ENCODE data around the gene WDR64. TPM values are rescaled to one million over a fixed set of nuclear protein-coding genes. Genes with fewer than 3 reads are reported as not detected.
"Not testable (repeated sequence)": the region's sequence is repeated elsewhere in the genome, so short reads cannot be mapped to it uniquely, and the experiment has no call there.

Gene WDR64
- total RNA-seq, 2 donors from 2014 or later: 0.12 TPM; not detected in 1

GRCh38 chr1:241782396-241782795, 130.3 kb downstream of the WDR64 start:
- no peak overlapping the region for H3K4me3 Mint-ChIP-seq
- H3K27ac Mint-ChIP-seq: no peak overlapping the region
- H3K36me3 Mint-ChIP-seq (ENCODE audit: insufficient read depth in 2 of 2): no peaks in the 10 kb centered on the region
- ATAC-seq (replicated peaks in 1 of 2): no peak
- no peaks in the 10 kb centered on the region for H3K27me3 Mint-ChIP-seq (ENCODE audit: low read depth)
- no peak for DNase-seq
- H3K9me3 Mint-ChIP-seq: no peaks in the 10 kb centered on the region
- H3K4me1 Mint-ChIP-seq (ENCODE audit: low read depth): no peaks in the 10 kb centered on the region

- no peak for ATAC-seq (replicated peaks in 1 of 2)
- Mint-ChIP-seq H3K9me3 (peaks cover 0 to 2% of the 10 kb centered on the region in 2 donors), H3K36me3 (ENCODE audit: insufficient read depth in 2 of 2) (no peaks in the 10 kb centered on the region), H3K4me1 (ENCODE audit: low read depth) (no peaks in the 10 kb centered on the region), H3K4me3 (no peak overlapping the region), H3K27me3 (ENCODE audit: low read depth) (no peaks in the 10 kb centered on the region), H3K27ac (no peak overlapping the region)
- DNase-seq: no peak
Observed at GRCh38 chr1:241787691-241788090, 135.6 kb downstream of the WDR64 start.

GRCh38 chr1:241789061-241789460, 137.0 kb downstream of the WDR64 start:
- H3K27me3 Mint-ChIP-seq (ENCODE audit: low read depth): no peaks in the 10 kb centered on the region
- H3K36me3 Mint-ChIP-seq (ENCODE audit: insufficient read depth in 2 of 2): no peaks in the 10 kb centered on the region
- ATAC-seq (replicated peaks in 1 of 2): no peak
- H3K9me3 Mint-ChIP-seq: peaks cover 0 to 2% of the 10 kb centered on the region in 2 donors
- H3K27ac Mint-ChIP-seq: no peak overlapping the region
- no peak overlapping the region for H3K4me3 Mint-ChIP-seq
- H3K4me1 Mint-ChIP-seq (ENCODE audit: low read depth): no peaks in the 10 kb centered on the region
- no peak for DNase-seq

GRCh38 chr1:241799416-241799815, 147.3 kb downstream of the WDR64 start:
- Mint-ChIP-seq H3K9me3 (no peaks in the 10 kb centered on the region), H3K27ac (no peak overlapping the region), H3K4me3 (no peak overlapping the region), H3K36me3 (ENCODE audit: insufficient read depth in 2 of 2) (no peaks in the 10 kb centered on the region), H3K4me1 (ENCODE audit: low read depth) (no peaks in the 10 kb centered on the region), H3K27me3 (ENCODE audit: low read depth) (no peaks in the 10 kb centered on the region)
- ATAC-seq (replicated peaks in 1 of 2) (no peak), DNase-seq (no peak)

GRCh38 chr1:241800640-241801039, 148.6 kb downstream of the WDR64 start:
- H3K4me3 Mint-ChIP-seq: no peak overlapping the region
- no peaks in the 10 kb centered on the region for H3K9me3 Mint-ChIP-seq
- DNase-seq: no peak
- no peak for ATAC-seq (replicated peaks in 1 of 2)
- no peaks in the 10 kb centered on the region for H3K36me3 Mint-ChIP-seq (ENCODE audit: insufficient read depth in 2 of 2)
- no peak overlapping the region for H3K27ac Mint-ChIP-seq
- H3K27me3 Mint-ChIP-seq (ENCODE audit: low read depth): no peaks in the 10 kb centered on the region
- no peaks in the 10 kb centered on the region for H3K4me1 Mint-ChIP-seq (ENCODE audit: low read depth)

- Mint-ChIP-seq H3K36me3 (ENCODE audit: insufficient read depth in 2 of 2) (no peaks in the 10 kb centered on the region), H3K9me3 (no peaks in the 10 kb centered on the region), H3K4me1 (ENCODE audit: low read depth) (no peaks in the 10 kb centered on the region), H3K4me3 (no peak overlapping the region), H3K27ac (no peak overlapping the region), H3K27me3 (ENCODE audit: low read depth) (no peaks in the 10 kb centered on the region)
- no peak for ATAC-seq (replicated peaks in 1 of 2)
- no peak for DNase-seq
Observed at GRCh38 chr1:241802863-241803262, 150.8 kb downstream of the WDR64 start.

- H3K36me3 Mint-ChIP-seq (ENCODE audit: insufficient read depth in 2 of 2); H3K27me3 Mint-ChIP-seq (ENCODE audit: low read depth); H3K9me3 Mint-ChIP-seq; H3K27ac Mint-ChIP-seq; DNase-seq; H3K4me1 Mint-ChIP-seq (ENCODE audit: low read depth); H3K4me3 Mint-ChIP-seq; ATAC-seq (replicated peaks in 1 of 2): not testable (repeated sequence)
Observed at GRCh38 chr1:241804706-241805105, 152.6 kb downstream of the WDR64 start.

GRCh38 chr1:241808265-241808664, 156.2 kb downstream of the WDR64 start:
- H3K9me3 Mint-ChIP-seq: no peaks in the 10 kb centered on the region
- ATAC-seq (replicated peaks in 1 of 2): no peak
- H3K4me1 Mint-ChIP-seq (ENCODE audit: low read depth): no peaks in the 10 kb centered on the region
- no peaks in the 10 kb centered on the region for H3K27me3 Mint-ChIP-seq (ENCODE audit: low read depth)
- DNase-seq: no peak
- no peaks in the 10 kb centered on the region for H3K36me3 Mint-ChIP-seq (ENCODE audit: insufficient read depth in 2 of 2)
- no peak overlapping the region for H3K27ac Mint-ChIP-seq
- H3K4me3 Mint-ChIP-seq: no peak overlapping the region

GRCh38 chr1:241810769-241811405, 158.8 kb downstream of the WDR64 start:
- Mint-ChIP-seq H3K27ac (no peak overlapping the region), H3K9me3 (no peaks in the 10 kb centered on the region), H3K4me1 (ENCODE audit: low read depth) (no peaks in the 10 kb centered on the region), H3K36me3 (ENCODE audit: insufficient read depth in 2 of 2) (no peaks in the 10 kb centered on the region), H3K4me3 (no peak overlapping the region), H3K27me3 (ENCODE audit: low read depth) (no peaks in the 10 kb centered on the region)
- ATAC-seq (replicated peaks in 1 of 2): no peak
- no peak for DNase-seq

- H3K9me3 Mint-ChIP-seq: no peaks in the 10 kb centered on the region
- peaks cover 7% of the 10 kb centered on the region for H3K27me3 Mint-ChIP-seq (ENCODE audit: low read depth)
- H3K27ac Mint-ChIP-seq: no peak overlapping the region
- DNase-seq: no peak
- H3K4me1 Mint-ChIP-seq (ENCODE audit: low read depth): no peaks in the 10 kb centered on the region
- no peaks in the 10 kb centered on the region for H3K36me3 Mint-ChIP-seq (ENCODE audit: insufficient read depth in 2 of 2)
- ATAC-seq (replicated peaks in 1 of 2): no peak
- H3K4me3 Mint-ChIP-seq: no peak overlapping the region
Observed at GRCh38 chr1:241813768-241814320, 161.8 kb downstream of the WDR64 start.

GRCh38 chr1:241816008-241816407, 163.9 kb downstream of the WDR64 start:
- H3K9me3 Mint-ChIP-seq: no peaks in the 10 kb centered on the region
- no peak for DNase-seq
- no peak for ATAC-seq (replicated peaks in 1 of 2)
- no peaks in the 10 kb centered on the region for H3K4me1 Mint-ChIP-seq (ENCODE audit: low read depth)
- no peak overlapping the region for H3K4me3 Mint-ChIP-seq
- no peaks in the 10 kb centered on the region for H3K36me3 Mint-ChIP-seq (ENCODE audit: insufficient read depth in 2 of 2)
- H3K27ac Mint-ChIP-seq: no peak overlapping the region
- peaks cover 7% of the 10 kb centered on the region for H3K27me3 Mint-ChIP-seq (ENCODE audit: low read depth)

- no peaks in the 10 kb centered on the region for H3K9me3 Mint-ChIP-seq
- no peak overlapping the region for H3K27ac Mint-ChIP-seq
- no peak overlapping the region for H3K4me3 Mint-ChIP-seq
- ATAC-seq (replicated peaks in 1 of 2): no peak
- peaks cover 7% of the 10 kb centered on the region for H3K27me3 Mint-ChIP-seq (ENCODE audit: low read depth)
- no peaks in the 10 kb centered on the region for H3K36me3 Mint-ChIP-seq (ENCODE audit: insufficient read depth in 2 of 2)
- DNase-seq: no peak
- H3K4me1 Mint-ChIP-seq (ENCODE audit: low read depth): no peaks in the 10 kb centered on the region
Observed at GRCh38 chr1:241817331-241817792, 165.3 kb downstream of the WDR64 start.

- ATAC-seq (replicated peaks in 1 of 2) (no peak), DNase-seq (no peak)
- no peaks in the 10 kb centered on the region for H3K9me3 Mint-ChIP-seq
- no peak overlapping the region for H3K4me3 Mint-ChIP-seq
- no peaks in the 10 kb centered on the region for H3K4me1 Mint-ChIP-seq (ENCODE audit: low read depth)
- no peak overlapping the region for H3K27ac Mint-ChIP-seq
- H3K27me3 Mint-ChIP-seq (ENCODE audit: low read depth): peaks cover 7% of the 10 kb centered on the region
- no peaks in the 10 kb centered on the region for H3K36me3 Mint-ChIP-seq (ENCODE audit: insufficient read depth in 2 of 2)
Observed at GRCh38 chr1:241817956-241818612, 166.0 kb downstream of the WDR64 start.
